HepG2 (cell line): Measurements from ENCODE around the gene TRAK1. TPM values are rescaled to one million over a fixed set of nuclear protein-coding genes. Genes with fewer than 3 reads are reported as not detected.

Experiments used
- ATAC-seq: fragments of 200-7000 bp; cut with Tn5 transposase; 3 replicates; pipeline ENCODE4 v1.9.1; 2020; ENCODE audit warnings: mild to moderate bottlenecking, moderate library complexity
- BruUV-seq: library from RNA; stranded (reverse); fragments of 400-500 nt; replicated peaks from 2 replicates; lab custom pipeline; 2021; lab: Mats Ljungman, UMichigan
- CTCF ChIA-PET: fragments of 300-600 bp; formaldehyde crosslinking; extraction: SDS; loops from one replicate; lab custom pipeline; 2021; ENCODE audit warnings: low total read pairs, inconsistent platforms, low intra/inter-chr PET ratio; lab: Yijun Ruan, JAX
- POLR2A ChIA-PET: fragments of 350-600 bp; sonication (Branson Sonifier 250); formaldehyde crosslinking; loops from one replicate; lab custom pipeline; 2020; ENCODE audit warnings: antibody characterized with exemption, inconsistent platforms; lab: Yijun Ruan, JAX
- DNase-seq: peaks from one replicate; pipeline ENCODE4 v3.0.0-alpha.2; 2015; ENCODE audit warnings: low spot score
- FAIRE-seq: peaks from 3 replicates; lab custom pipeline; 2011; peaks lifted over from hg19 to GRCh38; lab: Jason Lieb, UNC
- H2AFZ ChIP-seq: one replicate; pipeline ENCODE4 v1.6.1; 2011; ENCODE audit warnings: low read length, inconsistent platforms
- H3K27ac ChIP-seq: fragments of 300-600 bp; 3 replicates; pipeline ENCODE4 v1.8.0; 2011; ENCODE audit warnings: mixed run types, mild to moderate bottlenecking, mixed read lengths, low read length, inconsistent platforms; ENCODE audit not compliant: insufficient read depth; ENCODE audit errors: extremely low read length
- H3K27me3 ChIP-seq, 2 experiments: fragments of 200-600 bp in 1 of 2; 2 replicates in 1 of 2; 3 replicates in 1 of 2; pipeline versions ENCODE4 v1.6.0 to v1.8.0; 2011; ENCODE audit warnings: low read length in 2 of 2, mild to moderate bottlenecking in 2 of 2, moderate library complexity in 2 of 2, inconsistent platforms in 1 of 2; ENCODE audit not compliant: insufficient read depth in 2 of 2, control insufficient read depth in 1 of 2
- H3K36me3 ChIP-seq, 2 experiments: fragments of 200-600 bp in 1 of 2; replicated peaks in 1 of 2; 2 replicates in 1 of 2; 3 replicates in 1 of 2; pipeline versions ENCODE4 v1.5.1 to v1.8.0; 2011; ENCODE audit warnings: low read length in 2 of 2, inconsistent platforms in 1 of 2; ENCODE audit not compliant: insufficient read depth in 2 of 2, control insufficient read depth in 1 of 2
- H3K4me1 ChIP-seq: 2 replicates; pipeline ENCODE4 v1.5.1; 2012; ENCODE audit warnings: low read length, inconsistent platforms; ENCODE audit not compliant: insufficient read depth
- H3K4me2 ChIP-seq: 2 replicates; pipeline ENCODE4 v1.6.0; 2011; ENCODE audit warnings: low read depth, low read length, inconsistent platforms
- H3K4me3 ChIP-seq, 3 experiments: fragments of 200-600 bp in 1 of 3; sonication (generic), shearing (Covaris generic) in 1 of 3; replicated peaks in 1 of 3; 2 replicates each; pipeline ENCODE4 v1.5.1; 2011 to 2016; ENCODE audit warnings: low read length in 3 of 3, inconsistent platforms in 2 of 3, low read depth in 2 of 3, mild to moderate bottlenecking in 2 of 3, control low read depth in 1 of 3, mixed read lengths in 1 of 3; ENCODE audit not compliant: insufficient read depth in 1 of 3
- H3K79me2 ChIP-seq: one replicate; pipeline ENCODE4 v1.6.1; 2011; ENCODE audit warnings: low read length, inconsistent platforms; ENCODE audit not compliant: insufficient read depth
- H3K9ac ChIP-seq: 2 replicates; pipeline ENCODE4 v1.6.0; 2011; ENCODE audit warnings: mild to moderate bottlenecking, low read depth, low read length, inconsistent platforms; ENCODE audit not compliant: insufficient read depth
- H3K9me3 ChIP-seq: 2 replicates; pipeline ENCODE4 v1.5.1; 2012; ENCODE audit warnings: mild to moderate bottlenecking, low read length
- H4K20me1 ChIP-seq: 2 replicates; pipeline ENCODE4 v1.6.0; 2011; ENCODE audit warnings: inconsistent platforms, mild to moderate bottlenecking, low read length, moderate library complexity; ENCODE audit not compliant: insufficient read depth
- CREB1 ChIP-seq, 2 experiments: fragments of 450-650 bp in 1 of 2; IDR thresholded peaks; 2 replicates each; pipeline ENCODE4 v1.6.1; 2016 to 2017; ENCODE audit warnings: control low read depth in 1 of 2, mild to moderate bottlenecking in 1 of 2, missing compliant biosample characterization in 1 of 2, missing genetic modification characterization in 1 of 2
- CREBL2 ChIP-seq: sonication (generic); formaldehyde crosslinking; IDR thresholded peaks from 2 replicates; pipeline ENCODE4 v1.8.1; 2023; ENCODE audit warnings: missing genetic modification reagents, mild to moderate bottlenecking, borderline replicate concordance
- FOXK2 ChIP-seq: fragments of 450-650 bp; IDR thresholded peaks from 2 replicates; pipeline ENCODE4 v1.6.1; 2016
- GTF3A ChIP-seq: sonication (generic); formaldehyde crosslinking; conservative IDR thresholded peaks from 2 replicates; pipeline ENCODE4 v1.4.0; 2020; ENCODE audit warnings: mild to moderate bottlenecking, missing genetic modification reagents
- HOXA7 ChIP-seq: sonication (generic); formaldehyde crosslinking; IDR thresholded peaks from 2 replicates; pipeline ENCODE4 v1.8.1; 2022; ENCODE audit warnings: mild to moderate bottlenecking, missing genetic modification reagents, moderate library complexity
- MAFF ChIP-seq: IDR thresholded peaks from 2 replicates; pipeline ENCODE4 v1.6.1; 2011; ENCODE audit warnings: low read depth, low read length, improper control_type of control experiment
- MAFK ChIP-seq, 2 experiments: IDR thresholded peaks in 1 of 2; conservative IDR thresholded peaks in 1 of 2; 2 replicates each; pipeline ENCODE4 v1.6.1; 2011; ENCODE audit warnings: improper control_type of control experiment in 2 of 2, low read length in 2 of 2
- ZNF143 ChIP-seq: sonication (generic); formaldehyde crosslinking; IDR thresholded peaks from 2 replicates; pipeline ENCODE4 v1.4.0; 2020; ENCODE audit warnings: missing genetic modification reagents
- ZNF207 ChIP-seq: fragments of 450-650 bp; IDR thresholded peaks from 2 replicates; pipeline ENCODE4 v1.6.1; 2016; ENCODE audit warnings: antibody characterized with exemption, borderline replicate concordance
- ZNF274 ChIP-seq: sonication (generic); formaldehyde crosslinking; IDR thresholded peaks from 2 replicates; pipeline ENCODE4 v1.5.1; 2020; ENCODE audit warnings: mild to moderate bottlenecking, missing genetic modification reagents
- WGBS: methylation state at CpG from one replicate; pipeline ENCODE4 v1.1.6; 2017; ENCODE audit warnings: low lambda C conversion rate; 5-methylcytosine and 5-hydroxymethylcytosine counted together
- in situ Hi-C: cut with HindIII; loops from 2 replicates; pipeline ENCODE4 v1.10.0; 2017; ENCODE audit warnings: low pct_unique_long_range_greater_than_20kb; ENCODE audit not compliant: extremely low pct_ligation_motif_present
- intact Hi-C: fragments of 100-400 bp; cut with micrococcal nuclease; formaldehyde crosslinking; loops from one replicate; pipeline ENCODE4 v1.10.0; 2022; ENCODE audit not compliant: unreplicated experiment
- polyA plus RNA-seq, 8 experiments: library from polyadenylated mRNA; depleted of rRNA in 3 of 8; stranded (reverse) in 7 of 8; unstranded in 1 of 8; fragments of >200 nt; fragmentation: Illumina TruSeq in 4 of 8; extraction: Trizol in 4 of 8; gene quantifications; 2 replicates each; pipeline versions ENCODE4 v1.2.1 to v1.2.3, GENCODE V29; 2011 to 2016; ENCODE audit warnings: low read depth in 4 of 8, missing spikeins in 1 of 8, mixed read lengths in 1 of 8; ENCODE audit not compliant: insufficient read depth in 1 of 8
- total RNA-seq, 5 experiments: library from RNA; depleted of rRNA; stranded (reverse); fragments of >200 nt; fragmentation: Illumina TruSeq; extraction: Trizol; gene quantifications; 2 replicates each; pipeline ENCODE4 v1.2.3, GENCODE V29; 2016; ENCODE audit warnings: low read depth in 1 of 5

TRAK1 gene
- total and polyA plus RNA-seq, 2 of the 13 experiments (the other 11 are each of a cell fraction or from before 2014, with no cell fraction given), result 20.5 to 46.6 TPM

DNA sequence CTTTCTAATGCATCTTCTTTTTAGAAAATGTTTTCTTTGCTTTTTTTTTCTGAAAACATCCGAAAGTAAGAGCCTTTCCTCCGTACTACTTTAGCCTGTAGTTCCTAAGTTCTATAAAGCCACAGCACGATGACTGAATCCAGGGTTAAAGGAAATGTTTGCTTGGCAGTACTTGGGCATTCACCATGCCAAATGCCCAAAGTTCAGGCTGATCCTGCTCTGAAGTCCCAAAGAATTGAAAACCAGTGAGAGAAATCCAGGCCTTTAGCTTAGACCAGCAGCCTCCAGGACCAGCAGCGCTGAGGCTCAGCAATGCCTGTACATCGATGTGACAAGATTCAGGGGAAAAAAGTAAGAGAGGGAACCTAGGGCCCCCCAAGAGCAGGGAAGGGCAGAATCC is 139.7 kb downstream of the TRAK1 start:
- no TSS peak for BruUV-seq
- Histone ChIP-seq H3K27me3 (peaks cover 0 to 12% of the 10 kb centered on the region in 2 experiments; a peak in 1 of 5 replicates), H3K4me1 (peaks cover 12% of the 10 kb centered on the region), H3K9me3 (no peaks in the 10 kb centered on the region), H2AFZ (no peak overlapping the region), H3K4me2 (no peak overlapping the region), H3K4me3 (no peak overlapping the region), H3K36me3 (no peaks in the 10 kb centered on the region), H3K9ac (no peak overlapping the region), H3K27ac (no peak overlapping the region), H4K20me1 (no peaks in the 10 kb centered on the region), H3K79me2 (no peaks in the 10 kb centered on the region)
- ATAC-seq (no peak), DNase-seq (no peak), FAIRE-seq (no peak)
- POLR2A ChIA-PET, result no interaction called here
- TF ChIP-seq GTF3A (no peak), HOXA7 (CRISPR knock-in tag) (no peak), CREB1 (IDR thresholded peaks at IDR 0.05) (no peak), CREB1 (CRISPR knock-in tag; IDR thresholded peaks at IDR 0.05) (no peak), ZNF207 (no peak), FOXK2 (no peak), ZNF274 (CRISPR knock-in tag) (no peak)
- CTCF ChIA-PET, result interaction anchor here (1.9 to 2.9 kb wide), 4 partner anchors 213 to 600 kb away, joined by 4 to 25 read pairs (median 10); no protein-coding TSS in a partner anchor
- intact Hi-C loops, result loop anchor here (1.0 to 2.0 kb wide), 2 partner anchors 212 to 316 kb away; no protein-coding TSS in a partner anchor
- WGBS, result 41% methylated on average over 5 of the region's 5 CpGs
- in situ Hi-C loops, result loop anchor here (25.0 kb wide), 1 partner anchor 606 kb away; no protein-coding TSS in a partner anchor

GRCh38 chr3:42235532-42235931 is 144.4 kb downstream of the TRAK1 start:
- Histone ChIP-seq H3K36me3 (no peaks in the 10 kb centered on the region), H2AFZ (no peak overlapping the region), H3K4me3 (no peak overlapping the region), H3K9ac (no peak overlapping the region), H3K27me3 (peaks cover 0 to 12% of the 10 kb centered on the region in 2 experiments; a peak in 1 of 5 replicates), H3K79me2 (no peaks in the 10 kb centered on the region), H3K9me3 (peaks cover 10% of the 10 kb centered on the region), H3K27ac (no peak overlapping the region), H3K4me2 (no peak overlapping the region), H4K20me1 (no peaks in the 10 kb centered on the region), H3K4me1 (peaks cover 11% of the 10 kb centered on the region)
- FAIRE-seq (no peak), ATAC-seq (no peak), DNase-seq (no peak)
- intact Hi-C loops, result no loop called here
- ChIA-PET CTCF (no interaction called here), POLR2A (no interaction called here)
- no TSS peak for BruUV-seq
- TF ChIP-seq CREBL2 (CRISPR knock-in tag) (no peak), MAFF (peak; percentile 53; the same call in 1 of the 2 replicates), MAFK (conservative IDR thresholded peaks at IDR 0.05 in 1 of 2, IDR thresholded peaks at IDR 0.05 in 1 of 2; ENCODE audit: low read length in 2 of 2) (peak; percentile 59 to 66), ZNF143 (CRISPR knock-in tag) (no peak)
- in situ Hi-C loops, result loop anchor here (25.0 kb wide), 1 partner anchor 602 kb away; no protein-coding TSS in a partner anchor
